HepG2 (cell line): ENCODE results near the gene USP28. TPM values are rescaled to one million over a fixed set of nuclear protein-coding genes. Genes with fewer than 3 reads are reported as not detected.

Experiments
- CCDC6 ChIP-seq: sonication (generic); formaldehyde crosslinking; IDR thresholded peaks from 2 replicates; pipeline ENCODE4 v1.8.1; 2022; ENCODE audit warnings: mild to moderate bottlenecking, missing genetic modification reagents, moderate library complexity
- DNMT3B ChIP-seq: conservative IDR thresholded peaks from 2 replicates; pipeline ENCODE4 v1.6.1; 2016; ENCODE audit warnings: missing biosample characterization, control low read depth
- HNRNPH1 ChIP-seq: fragments of 200-400 bp; formaldehyde crosslinking; optimal IDR thresholded peaks from 2 replicates; pipeline ENCODE3; 2017; ENCODE audit warnings: mild to moderate bottlenecking, low read depth, low read length
- KMT2A ChIP-seq: sonication (generic); formaldehyde crosslinking; IDR thresholded peaks from 2 replicates; pipeline ENCODE4 v1.4.0; 2020; ENCODE audit warnings: missing genetic modification reagents
- NR2C2 ChIP-seq: sonication (generic); formaldehyde crosslinking; IDR thresholded peaks from 2 replicates; pipeline ENCODE4 v1.4.0; 2020; ENCODE audit warnings: missing genetic modification reagents, mild to moderate bottlenecking, moderate library complexity, borderline replicate concordance
- NR3C1 ChIP-seq: sonication (generic); formaldehyde crosslinking; IDR thresholded peaks from 2 replicates; pipeline ENCODE4 v1.4.0; 2020; ENCODE audit warnings: missing genetic modification reagents
- NRL ChIP-seq: sonication (generic); formaldehyde crosslinking; IDR thresholded peaks from 2 replicates; pipeline ENCODE4 v1.5.0; 2020; ENCODE audit warnings: missing genetic modification reagents, mild to moderate bottlenecking, moderate library complexity, borderline replicate concordance
- REST ChIP-seq, 2 experiments: IDR thresholded peaks; 2 replicates each; pipeline ENCODE4 v1.6.1; 2011 to 2012; ENCODE audit warnings: low read length in 2 of 2, borderline replicate concordance in 1 of 2, low read depth in 1 of 2, mild to moderate bottlenecking in 1 of 2, moderate library complexity in 1 of 2
- SMAD3 ChIP-seq: sonication (generic); formaldehyde crosslinking; IDR thresholded peaks from 2 replicates; pipeline ENCODE4 v1.4.0; 2020; ENCODE audit warnings: missing genetic modification reagents
- SNAPC5 ChIP-seq: sonication (generic); formaldehyde crosslinking; IDR thresholded peaks from 2 replicates; pipeline ENCODE4 v1.8.1; 2023; ENCODE audit warnings: mild to moderate bottlenecking, missing genetic modification reagents, borderline replicate concordance
- TAF1 ChIP-seq: sonication (generic); formaldehyde crosslinking; IDR thresholded peaks from 2 replicates; pipeline ENCODE4 v1.4.0; 2020; ENCODE audit warnings: missing genetic modification reagents
- TBL1XR1 ChIP-seq: fragments of 150-350 bp; IDR thresholded peaks from 2 replicates; pipeline ENCODE4 v1.6.1; 2014; ENCODE audit warnings: borderline replicate concordance, low read length; ENCODE audit not compliant: partially characterized antibody
- U2AF1 ChIP-seq: fragments of 200-400 bp; formaldehyde crosslinking; optimal IDR thresholded peaks from 2 replicates; pipeline ENCODE3; 2017; ENCODE audit warnings: mild to moderate bottlenecking, low read depth, low read length
- XBP1 ChIP-seq: sonication (generic); formaldehyde crosslinking; IDR thresholded peaks from 2 replicates; pipeline ENCODE4 v1.5.0; 2020; ENCODE audit warnings: missing genetic modification reagents
- ZFAT ChIP-seq: sonication (generic); formaldehyde crosslinking; conservative IDR thresholded peaks from 2 replicates; pipeline ENCODE4 v1.8.1; 2023; ENCODE audit warnings: missing genetic modification reagents, inconsistent platforms
- ZNF251 ChIP-seq: sonication (generic); formaldehyde crosslinking; IDR thresholded peaks from 2 replicates; pipeline ENCODE4 v1.9.0; 2021; ENCODE audit warnings: mild to moderate bottlenecking, missing genetic modification reagents
- ZNF607 ChIP-seq: sonication (generic); formaldehyde crosslinking; IDR thresholded peaks from 2 replicates; pipeline ENCODE4 v1.5.1; 2020; ENCODE audit warnings: missing genetic modification reagents, mild to moderate bottlenecking, borderline replicate concordance
- polyA plus RNA-seq, 8 experiments: library from polyadenylated mRNA; depleted of rRNA in 3 of 8; stranded (reverse) in 7 of 8; unstranded in 1 of 8; fragments of >200 nt; fragmentation: Illumina TruSeq in 4 of 8; extraction: Trizol in 4 of 8; gene quantifications; 2 replicates each; pipeline versions ENCODE4 v1.2.1 to v1.2.3, GENCODE V29; 2011 to 2016; ENCODE audit warnings: low read depth in 4 of 8, missing spikeins in 1 of 8, mixed read lengths in 1 of 8; ENCODE audit not compliant: insufficient read depth in 1 of 8
- total RNA-seq, 5 experiments: library from RNA; depleted of rRNA; stranded (reverse); fragments of >200 nt; fragmentation: Illumina TruSeq; extraction: Trizol; gene quantifications; 2 replicates each; pipeline ENCODE4 v1.2.3, GENCODE V29; 2016; ENCODE audit warnings: low read depth in 1 of 5

Gene USP28
- total and polyA plus RNA-seq, 2 of the 13 experiments (the other 11 are each of a cell fraction or from before 2014, with no cell fraction given): 29.6 to 34.3 TPM

- TF ChIP-seq REST (IDR thresholded peaks at IDR 0.05; ENCODE audit: borderline replicate concordance in 1 of 2, low read depth in 1 of 2, low read length in 2 of 2) (peak in 1 of 2 experiments; percentile 21; a peak in 1 of 4 replicates), TAF1 (CRISPR knock-in tag) (peak; percentile 72; the same call in 1 of the 2 replicates), XBP1 (peak; percentile 65; the same call in 1 of the 2 replicates), SNAPC5 (CRISPR knock-in tag) (no peak), HNRNPH1 (no peak), DNMT3B (CRISPR knock-in tag) (no peak), TBL1XR1 (peak; percentile 49), ZFAT (CRISPR knock-in tag) (no peak), ZNF251 (CRISPR knock-in tag) (no peak), CCDC6 (CRISPR knock-in tag) (no peak), KMT2A (CRISPR knock-in tag) (peak; percentile 83), NRL (peak; percentile 60; the same call in 1 of the 2 replicates), U2AF1 (peak; percentile 63), ZNF607 (0 out of 2 replicates have a peak, but pooled peaks have one; percentile 62), NR2C2 (CRISPR knock-in tag) (peak; percentile 83), SMAD3 (CRISPR knock-in tag) (peak; percentile 27; the same call in 1 of the 2 replicates), NR3C1 (CRISPR knock-in tag) (no peak)
These were observed 101.8 kb downstream of the USP28 start, which contains the start of gene ZW10 (continued) for GRCh38 chr11:113773416-113774173.
